Adrenal gland (tissue), 5 donors: Measurements from ENCODE around the gene SYNGR1.

ENCODE experiments used
- POLR2A ChIP-seq, 2 donors: fragments of 450-650 bp; IDR thresholded peaks; one replicate each; pipeline ENCODE4 v1.6.1; 2017; ENCODE audit warnings: antibody characterized with exemption in 2 of 2, mild to moderate bottlenecking in 2 of 2, moderate library complexity in 1 of 2
- TF ChIP-seq, protein P1 (sequence below), 6 experiments: fragments of 450-650 bp in 4 of 6; fragments of 200-600 bp in 2 of 6; sonication (generic) in 1 of 6; IDR thresholded peaks; 1 replicate in 5 of 6; 2 replicates in 1 of 6; pipeline versions ENCODE4 v1.5.1 to v1.8.0; 2016 to 2021; ENCODE audit warnings: antibody characterized with exemption in 6 of 6, mild to moderate bottlenecking in 2 of 6, moderate library complexity in 1 of 6
- donor health status: DM: no; HTN: no; CAD: no.

GRCh38 chr22:39343259-39344045 is 6.3 kb upstream of the SYNGR1 start:
- TF ChIP-seq, protein P1, sequence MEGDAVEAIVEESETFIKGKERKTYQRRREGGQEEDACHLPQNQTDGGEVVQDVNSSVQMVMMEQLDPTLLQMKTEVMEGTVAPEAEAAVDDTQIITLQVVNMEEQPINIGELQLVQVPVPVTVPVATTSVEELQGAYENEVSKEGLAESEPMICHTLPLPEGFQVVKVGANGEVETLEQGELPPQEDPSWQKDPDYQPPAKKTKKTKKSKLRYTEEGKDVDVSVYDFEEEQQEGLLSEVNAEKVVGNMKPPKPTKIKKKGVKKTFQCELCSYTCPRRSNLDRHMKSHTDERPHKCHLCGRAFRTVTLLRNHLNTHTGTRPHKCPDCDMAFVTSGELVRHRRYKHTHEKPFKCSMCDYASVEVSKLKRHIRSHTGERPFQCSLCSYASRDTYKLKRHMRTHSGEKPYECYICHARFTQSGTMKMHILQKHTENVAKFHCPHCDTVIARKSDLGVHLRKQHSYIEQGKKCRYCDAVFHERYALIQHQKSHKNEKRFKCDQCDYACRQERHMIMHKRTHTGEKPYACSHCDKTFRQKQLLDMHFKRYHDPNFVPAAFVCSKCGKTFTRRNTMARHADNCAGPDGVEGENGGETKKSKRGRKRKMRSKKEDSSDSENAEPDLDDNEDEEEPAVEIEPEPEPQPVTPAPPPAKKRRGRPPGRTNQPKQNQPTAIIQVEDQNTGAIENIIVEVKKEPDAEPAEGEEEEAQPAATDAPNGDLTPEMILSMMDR (IDR thresholded peaks at IDR 0.05), result peak; percentile 58 to 74 (median 62)
- TF ChIP-seq POLR2A (IDR thresholded peaks at IDR 0.05), result no peak
